Measurements from ENCODE around the gene ATF2.

The ATF2 gene

DNA sequence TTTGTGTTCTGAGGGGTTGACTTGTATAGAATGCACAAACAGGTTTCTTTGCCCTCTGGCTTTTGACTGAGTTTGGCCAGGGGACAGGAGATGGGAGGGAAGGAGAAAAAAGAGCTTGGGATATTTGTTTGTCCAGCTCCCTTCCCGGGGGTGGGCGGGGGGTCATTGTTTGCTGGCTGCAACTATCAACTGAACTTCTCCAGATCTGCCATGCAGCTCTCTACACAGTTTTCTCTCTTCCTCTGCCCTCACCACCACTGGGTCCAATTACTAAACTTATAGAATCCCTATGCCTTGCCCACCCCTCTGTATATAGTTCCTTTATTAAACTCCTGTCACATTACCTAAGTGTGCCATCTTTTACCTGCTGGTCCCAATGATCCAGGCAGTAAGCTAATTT lies 130.1 kb downstream of the ATF2 start:
- TF ChIP-seq, protein P1, sequence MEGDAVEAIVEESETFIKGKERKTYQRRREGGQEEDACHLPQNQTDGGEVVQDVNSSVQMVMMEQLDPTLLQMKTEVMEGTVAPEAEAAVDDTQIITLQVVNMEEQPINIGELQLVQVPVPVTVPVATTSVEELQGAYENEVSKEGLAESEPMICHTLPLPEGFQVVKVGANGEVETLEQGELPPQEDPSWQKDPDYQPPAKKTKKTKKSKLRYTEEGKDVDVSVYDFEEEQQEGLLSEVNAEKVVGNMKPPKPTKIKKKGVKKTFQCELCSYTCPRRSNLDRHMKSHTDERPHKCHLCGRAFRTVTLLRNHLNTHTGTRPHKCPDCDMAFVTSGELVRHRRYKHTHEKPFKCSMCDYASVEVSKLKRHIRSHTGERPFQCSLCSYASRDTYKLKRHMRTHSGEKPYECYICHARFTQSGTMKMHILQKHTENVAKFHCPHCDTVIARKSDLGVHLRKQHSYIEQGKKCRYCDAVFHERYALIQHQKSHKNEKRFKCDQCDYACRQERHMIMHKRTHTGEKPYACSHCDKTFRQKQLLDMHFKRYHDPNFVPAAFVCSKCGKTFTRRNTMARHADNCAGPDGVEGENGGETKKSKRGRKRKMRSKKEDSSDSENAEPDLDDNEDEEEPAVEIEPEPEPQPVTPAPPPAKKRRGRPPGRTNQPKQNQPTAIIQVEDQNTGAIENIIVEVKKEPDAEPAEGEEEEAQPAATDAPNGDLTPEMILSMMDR (conservative IDR thresholded peaks at IDR 0.05), result no peak
- no peak overlapping the region for H3K27ac ChIP-seq

DNA sequence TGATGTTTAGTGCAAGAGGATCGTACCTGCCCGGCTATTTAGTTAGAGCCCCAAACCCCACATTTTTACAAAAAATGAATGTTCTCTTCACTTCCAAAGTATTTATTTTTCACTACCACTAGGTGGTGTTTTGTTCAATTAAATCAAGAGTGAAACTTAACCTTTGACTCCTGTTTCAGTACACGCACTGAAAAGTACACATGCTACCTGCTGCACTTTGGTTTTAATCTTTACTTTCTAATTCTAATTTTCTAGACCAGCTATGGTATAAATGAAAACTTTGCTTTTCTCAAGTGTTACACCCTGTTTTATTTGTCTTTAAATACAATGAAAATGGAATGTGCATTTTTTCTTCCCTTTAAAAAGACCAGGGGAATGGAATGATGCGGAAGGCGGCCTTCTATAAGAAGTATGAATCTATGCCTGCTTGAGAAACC lies 131.4 kb downstream of the ATF2 start:
- H3K27ac ChIP-seq, result no peak overlapping the region; the same call in 1 of the 2 replicates
- TF ChIP-seq, protein P1 (conservative IDR thresholded peaks at IDR 0.05), result peak; percentile 69

- TF ChIP-seq, protein P1 (conservative IDR thresholded peaks at IDR 0.05), result no peak
- H3K27ac ChIP-seq, result no peak overlapping the region
Measured at GRCh38 chr2:175035806-175036205, 132.2 kb downstream of the ATF2 start.

DNA sequence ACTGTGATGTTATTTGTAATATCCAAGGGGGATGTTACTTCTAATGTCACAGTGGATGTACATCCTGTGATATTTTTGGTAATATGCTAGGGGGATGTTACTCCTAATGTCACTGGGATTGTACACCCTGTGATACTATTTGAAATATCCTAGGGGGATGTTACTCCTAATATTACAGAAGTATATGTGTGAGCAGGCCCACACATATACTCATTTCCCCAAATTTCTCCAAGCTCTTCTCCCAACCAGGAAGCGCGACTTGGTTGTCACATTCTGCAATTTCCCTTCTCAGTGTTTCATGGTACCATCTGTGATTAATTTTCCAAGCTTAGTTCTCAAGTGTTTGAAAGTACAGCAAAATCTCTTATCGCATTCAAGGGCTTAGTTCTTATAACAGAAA lies 133.3 kb downstream of the ATF2 start:
- H3K27ac ChIP-seq, result no peak overlapping the region
- TF ChIP-seq, protein P1 (conservative IDR thresholded peaks at IDR 0.05), result no peak

GRCh38 chr2:175030380-175031271 lies 137.4 kb downstream of the ATF2 start:
- TF ChIP-seq, protein P1 (conservative IDR thresholded peaks at IDR 0.05), result peak; percentile 76

DNA sequence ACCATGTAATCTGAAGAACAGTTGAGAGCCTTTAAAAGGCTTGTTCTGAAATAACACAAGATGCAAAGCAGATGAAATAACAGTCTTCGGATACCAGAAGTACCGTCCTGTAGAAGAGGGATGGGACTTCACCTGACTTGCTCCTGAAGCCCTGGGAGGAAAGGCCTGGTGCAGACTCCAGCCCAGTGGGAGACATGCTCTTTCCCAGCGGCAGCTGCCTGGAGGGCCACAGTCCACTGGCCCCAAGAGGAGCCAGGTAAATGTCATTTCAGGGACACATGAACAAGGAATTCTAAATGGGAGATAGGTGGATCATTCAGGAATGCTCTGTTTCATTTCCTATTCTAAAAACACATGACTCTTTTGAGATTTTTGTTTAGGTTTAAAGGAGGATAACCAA lies 140.2 kb downstream of the ATF2 start:
- TF ChIP-seq, protein P1 (conservative IDR thresholded peaks at IDR 0.05), result no peak
- no peak overlapping the region for H3K27ac ChIP-seq

More at GRCh38 chr2:175030380-175031271, 137.4 kb downstream of the ATF2 start:
- H3K27ac ChIP-seq, result no peak overlapping the region

DNA sequence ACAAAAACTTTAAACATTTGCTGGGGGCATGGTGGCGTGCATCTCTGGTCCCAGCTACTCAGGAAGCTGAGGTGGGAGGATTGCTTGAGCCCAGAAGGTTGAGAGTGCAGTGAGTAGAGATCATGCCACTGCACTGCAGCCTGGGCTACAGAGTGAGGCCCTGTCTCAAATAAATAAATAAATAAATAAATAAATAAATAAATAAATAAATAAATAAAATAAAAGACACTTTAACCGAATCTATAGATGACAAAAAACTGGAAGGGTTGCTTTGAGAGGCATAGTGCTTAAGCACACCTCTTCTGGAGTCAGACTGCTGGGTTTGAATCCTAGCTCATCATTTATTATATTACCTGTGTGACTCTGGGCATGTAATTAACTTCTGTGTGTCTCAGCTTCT lies 141.6 kb downstream of the ATF2 start:
- H3K27ac ChIP-seq, result no peak overlapping the region
- TF ChIP-seq, protein P1 (conservative IDR thresholded peaks at IDR 0.05), result no peak
